ENCODE results near the gene FAIM.

The FAIM gene

DNA sequence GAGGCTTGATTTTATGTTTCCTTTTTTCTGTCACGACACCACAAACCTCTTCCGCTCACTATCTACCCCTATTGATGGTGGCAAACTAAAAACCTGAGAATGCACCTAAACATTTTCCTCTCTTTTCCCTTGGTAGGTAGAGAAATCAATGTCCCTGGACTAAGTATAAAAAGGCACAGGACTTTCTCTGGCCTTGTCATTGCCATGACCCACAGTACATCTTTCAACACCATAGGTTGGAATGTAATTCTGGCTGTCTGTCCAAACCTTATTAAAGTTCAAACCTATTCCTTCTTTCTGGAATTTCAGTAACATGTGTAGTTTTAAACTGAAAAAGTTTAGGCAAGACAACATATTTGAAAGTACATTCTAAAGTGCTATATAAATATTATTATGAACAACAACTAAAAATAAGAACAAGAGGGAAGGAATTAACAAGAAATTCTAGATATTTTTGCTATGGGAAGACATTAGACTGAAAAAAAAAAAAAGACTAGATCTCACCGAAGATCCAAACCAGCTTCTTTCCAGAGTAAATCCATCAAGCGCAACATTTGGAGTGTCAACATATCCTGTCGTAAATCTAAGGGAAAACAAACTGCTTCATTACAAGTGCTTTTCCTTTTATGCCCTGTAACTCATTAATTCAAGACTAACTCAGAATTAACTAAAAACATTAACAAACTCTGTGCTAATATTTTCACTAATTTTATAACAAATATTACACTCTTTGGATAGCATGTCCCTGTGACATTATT is 73.1 kb downstream of the FAIM start:
- no peak for DNase-seq

DNA sequence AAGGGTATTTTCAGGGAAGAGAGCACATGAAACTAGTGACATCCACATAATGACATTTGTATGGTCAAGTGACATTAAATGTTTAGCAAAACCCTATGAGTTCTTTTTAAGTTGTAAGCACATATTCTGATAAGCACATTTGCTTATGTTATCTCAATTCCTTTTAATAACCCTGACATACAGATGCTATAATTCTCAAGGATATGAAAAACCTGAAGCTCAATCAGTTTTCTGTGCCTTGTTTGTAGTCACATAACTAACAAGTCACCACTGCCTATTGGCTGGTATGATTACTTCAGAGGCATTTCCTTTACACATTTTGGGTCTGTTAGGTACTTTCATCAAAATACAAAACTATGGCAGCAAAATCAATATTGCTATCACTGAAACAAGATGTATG is 74.1 kb downstream of the FAIM start:
- no peak for DNase-seq
